Nephron (organoid): Measurements from ENCODE around the gene COX6A1.

Experiments used
- H3K27ac Mint-ChIP-seq, 3 experiments: 2 replicates each; pipeline ENCODE4 v1.8.0; 2020; ENCODE audit warnings: mixed read lengths in 3 of 3, mild to moderate bottlenecking in 2 of 3, moderate library complexity in 1 of 3
- H3K27me3 Mint-ChIP-seq: 2 replicates; pipeline ENCODE4 v1.8.0; 2021; ENCODE audit warnings: low read depth, mild to moderate bottlenecking, moderate library complexity, mixed read lengths
- H3K36me3 Mint-ChIP-seq: 2 replicates; pipeline ENCODE4 v1.8.0; 2020; ENCODE audit warnings: low read depth, mixed read lengths
- H3K4me1 Mint-ChIP-seq: 2 replicates; pipeline ENCODE4 v1.8.0; 2020; ENCODE audit warnings: mixed read lengths
- H3K4me3 Mint-ChIP-seq, 3 experiments: 2 replicates each; pipeline ENCODE4 v1.8.0; 2020; ENCODE audit warnings: mild to moderate bottlenecking in 3 of 3, mixed read lengths in 3 of 3, moderate library complexity in 2 of 3
- H3K9me3 Mint-ChIP-seq: 2 replicates; pipeline ENCODE4 v1.8.0; 2020; ENCODE audit warnings: mixed read lengths
- CTCF ChIP-seq, 3 experiments: fragments of 200-600 bp; sonication (generic); IDR thresholded peaks; one replicate each; pipeline ENCODE4 v1.5.0; 2021; ENCODE audit warnings: antibody characterized with exemption in 3 of 3; ENCODE audit not compliant: unreplicated experiment in 3 of 3

The COX6A1 gene

DNA sequence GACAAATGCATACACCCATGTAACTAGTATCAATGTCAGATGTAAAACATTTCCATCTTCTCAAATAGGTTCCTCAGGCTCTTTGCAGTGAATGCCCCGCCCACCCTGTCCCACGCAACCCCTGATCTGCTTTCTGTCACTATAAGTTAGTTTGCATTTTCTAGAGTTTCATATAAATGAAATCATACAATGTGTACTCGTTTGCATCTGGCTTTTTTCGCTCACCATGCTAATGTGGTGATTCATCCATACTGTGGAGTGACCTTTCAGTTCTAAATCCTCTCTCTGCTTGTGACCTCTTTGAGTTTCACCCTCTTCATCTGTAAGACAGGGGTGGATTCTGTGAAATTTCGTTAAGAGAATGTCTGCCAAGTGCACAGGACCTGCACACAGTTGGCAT lies 38.4 kb upstream of the COX6A1 start:
- Mint-ChIP-seq H3K27me3 (peaks cover 12% of the 10 kb centered on the region), H3K4me3 (no peak overlapping the region), H3K36me3 (no peaks in the 10 kb centered on the region), H3K9me3 (no peaks in the 10 kb centered on the region), H3K4me1 (peaks cover 9% of the 10 kb centered on the region), H3K27ac (no peak overlapping the region)
- no peak for TF ChIP-seq CTCF (IDR thresholded peaks at IDR 0.05; ENCODE audit: unreplicated experiment in 3 of 3)

DNA sequence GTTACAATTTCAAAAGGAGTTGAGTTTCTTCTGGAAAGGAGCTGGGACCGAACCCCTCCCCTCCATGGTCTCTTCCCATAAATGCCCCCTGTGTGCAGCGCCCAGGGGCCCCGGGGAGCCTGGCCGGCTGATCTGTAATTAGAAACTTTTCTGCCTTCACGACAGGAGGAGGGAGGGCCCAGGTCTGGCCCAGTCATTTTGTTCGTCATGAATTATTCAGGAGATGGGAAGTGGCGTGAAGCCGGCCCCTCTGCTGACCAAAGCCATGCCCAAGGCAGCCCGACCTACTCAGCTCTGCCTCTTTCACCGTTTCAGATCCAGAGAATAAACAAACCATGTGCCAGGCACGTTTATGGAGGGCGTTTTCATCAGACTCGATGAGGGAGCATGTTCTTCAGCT lies 35.7 kb upstream of the COX6A1 start:
- TF ChIP-seq CTCF (IDR thresholded peaks at IDR 0.05; ENCODE audit: unreplicated experiment in 3 of 3): no peak
- Mint-ChIP-seq H3K9me3 (no peaks in the 10 kb centered on the region), H3K36me3 (no peaks in the 10 kb centered on the region), H3K4me1 (peaks cover 9% of the 10 kb centered on the region), H3K27me3 (no peaks in the 10 kb centered on the region), H3K4me3 (peak overlapping the region in 2 of 3 experiments; percentile 24 to 25), H3K27ac (peak overlapping the region; percentile 74 to 95 (median 90))

DNA sequence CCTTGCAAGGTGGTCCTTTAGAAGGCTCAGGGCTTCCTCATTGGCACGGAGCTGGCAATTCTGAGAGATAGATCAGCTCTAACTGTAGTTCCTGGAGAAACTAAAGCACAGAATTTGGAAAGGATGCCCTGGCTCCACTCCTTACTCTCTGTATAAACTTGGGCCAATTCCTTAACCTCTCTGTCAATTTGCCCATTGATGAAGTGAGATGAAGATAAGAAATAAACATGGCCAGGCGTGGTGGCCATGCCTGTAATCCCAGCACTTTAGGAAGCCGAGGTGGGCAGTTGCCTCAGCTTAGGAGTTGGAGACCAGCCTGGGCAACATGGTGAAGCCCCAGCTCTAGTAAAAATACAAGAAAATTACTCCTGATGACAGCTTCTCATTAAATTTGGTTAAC lies 34.0 kb upstream of the COX6A1 start:
- H3K4me3 Mint-ChIP-seq: no peak overlapping the region
- peaks cover 9% of the 10 kb centered on the region for H3K4me1 Mint-ChIP-seq
- TF ChIP-seq CTCF (IDR thresholded peaks at IDR 0.05; ENCODE audit: unreplicated experiment in 3 of 3): no peak
- H3K36me3 Mint-ChIP-seq: no peaks in the 10 kb centered on the region
- H3K9me3 Mint-ChIP-seq: no peaks in the 10 kb centered on the region
- H3K27me3 Mint-ChIP-seq: no peaks in the 10 kb centered on the region
- peak overlapping the region in 1 of 3 experiments; percentile 52 for H3K27ac Mint-ChIP-seq

GRCh38 chr12:120404271-120404670 lies 33.6 kb upstream of the COX6A1 start:
- H3K4me3 Mint-ChIP-seq: no peak overlapping the region
- no peak for TF ChIP-seq CTCF (IDR thresholded peaks at IDR 0.05; ENCODE audit: unreplicated experiment in 3 of 3)
- peaks cover 9% of the 10 kb centered on the region for H3K4me1 Mint-ChIP-seq
- H3K27me3 Mint-ChIP-seq: no peaks in the 10 kb centered on the region
- no peaks in the 10 kb centered on the region for H3K36me3 Mint-ChIP-seq
- no peak overlapping the region for H3K27ac Mint-ChIP-seq
- no peaks in the 10 kb centered on the region for H3K9me3 Mint-ChIP-seq

DNA sequence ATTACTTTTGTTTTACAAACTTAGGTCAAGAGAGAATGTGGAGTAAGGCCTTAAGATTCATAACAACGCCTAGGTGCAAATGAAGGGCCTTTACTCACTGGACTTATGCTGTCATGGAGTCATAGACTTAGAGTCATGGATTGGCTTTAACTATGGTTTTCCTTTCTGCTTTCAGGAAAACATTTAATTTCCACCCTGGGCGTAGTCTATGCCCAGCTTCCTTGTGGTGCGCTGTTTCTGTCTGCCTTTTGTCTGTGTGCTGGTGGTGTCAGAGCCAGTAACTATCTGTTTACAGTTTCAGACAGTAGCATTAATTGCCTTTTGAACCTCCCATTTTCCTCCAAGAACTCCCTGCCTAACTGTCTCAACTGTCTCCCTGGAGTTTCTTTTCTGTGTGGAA lies 31.8 kb upstream of the COX6A1 start:
- TF ChIP-seq CTCF (IDR thresholded peaks at IDR 0.05; ENCODE audit: unreplicated experiment in 3 of 3): no peak
- Mint-ChIP-seq H3K9me3 (no peaks in the 10 kb centered on the region), H3K4me1 (peaks cover 9% of the 10 kb centered on the region), H3K27ac (peak overlapping the region; percentile 39 to 86 (median 55)), H3K36me3 (no peaks in the 10 kb centered on the region), H3K27me3 (no peaks in the 10 kb centered on the region), H3K4me3 (no peak overlapping the region)

GRCh38 chr12:120406553-120406952 lies 31.4 kb upstream of the COX6A1 start:
- no peaks in the 10 kb centered on the region for H3K9me3 Mint-ChIP-seq
- peak overlapping the region; percentile 39 to 86 (median 55) for H3K27ac Mint-ChIP-seq
- no peak for TF ChIP-seq CTCF (IDR thresholded peaks at IDR 0.05; ENCODE audit: unreplicated experiment in 3 of 3)
- no peaks in the 10 kb centered on the region for H3K36me3 Mint-ChIP-seq
- no peaks in the 10 kb centered on the region for H3K27me3 Mint-ChIP-seq
- no peak overlapping the region for H3K4me3 Mint-ChIP-seq
- H3K4me1 Mint-ChIP-seq: peaks cover 9% of the 10 kb centered on the region
